ENCODE results near the gene WTAP.

DNA sequence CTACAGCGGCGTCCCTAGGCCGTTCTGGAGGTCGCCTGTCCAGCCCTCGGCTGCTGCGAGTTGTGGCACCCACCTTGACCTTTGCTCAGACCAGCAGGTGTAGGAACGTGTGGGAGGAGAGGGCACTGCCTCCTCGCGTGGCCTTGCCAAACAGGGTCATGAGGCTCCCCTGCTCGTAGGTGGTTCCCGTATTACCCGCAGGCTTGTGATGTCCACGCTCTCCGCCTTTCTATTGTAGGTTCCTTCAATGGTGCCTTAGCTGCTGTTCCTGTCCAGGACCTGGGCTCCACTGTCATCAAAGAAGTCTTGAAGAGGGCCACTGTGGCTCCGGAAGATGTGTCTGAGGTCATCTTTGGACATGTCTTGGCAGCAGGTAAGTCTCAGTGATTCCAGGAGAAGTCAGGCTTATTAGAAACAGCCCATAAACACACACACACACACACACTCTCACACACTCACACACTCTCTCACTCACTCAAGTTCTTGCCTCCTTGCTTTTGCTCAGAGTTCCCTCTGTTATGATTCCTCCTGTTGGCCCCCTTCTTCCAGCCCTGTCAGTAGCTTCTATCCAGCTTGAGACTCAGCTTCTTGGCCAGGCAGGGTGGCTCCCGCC, 35.5 kb downstream of the WTAP start:
- TF ChIP-seq, protein P1, sequence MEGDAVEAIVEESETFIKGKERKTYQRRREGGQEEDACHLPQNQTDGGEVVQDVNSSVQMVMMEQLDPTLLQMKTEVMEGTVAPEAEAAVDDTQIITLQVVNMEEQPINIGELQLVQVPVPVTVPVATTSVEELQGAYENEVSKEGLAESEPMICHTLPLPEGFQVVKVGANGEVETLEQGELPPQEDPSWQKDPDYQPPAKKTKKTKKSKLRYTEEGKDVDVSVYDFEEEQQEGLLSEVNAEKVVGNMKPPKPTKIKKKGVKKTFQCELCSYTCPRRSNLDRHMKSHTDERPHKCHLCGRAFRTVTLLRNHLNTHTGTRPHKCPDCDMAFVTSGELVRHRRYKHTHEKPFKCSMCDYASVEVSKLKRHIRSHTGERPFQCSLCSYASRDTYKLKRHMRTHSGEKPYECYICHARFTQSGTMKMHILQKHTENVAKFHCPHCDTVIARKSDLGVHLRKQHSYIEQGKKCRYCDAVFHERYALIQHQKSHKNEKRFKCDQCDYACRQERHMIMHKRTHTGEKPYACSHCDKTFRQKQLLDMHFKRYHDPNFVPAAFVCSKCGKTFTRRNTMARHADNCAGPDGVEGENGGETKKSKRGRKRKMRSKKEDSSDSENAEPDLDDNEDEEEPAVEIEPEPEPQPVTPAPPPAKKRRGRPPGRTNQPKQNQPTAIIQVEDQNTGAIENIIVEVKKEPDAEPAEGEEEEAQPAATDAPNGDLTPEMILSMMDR (IDR thresholded peaks at IDR 0.05) = no peak
- no peak for TF ChIP-seq POLR2AphosphoS5 (IDR thresholded peaks at IDR 0.05)
- no peak for TF ChIP-seq EP300 (IDR thresholded peaks at IDR 0.05; ENCODE audit: low read depth)

Measured in transverse colon (tissue), 4 donors.